CD4-positive, alpha-beta T cell treated with Interleukin-6 at 100 ng/mL for 8 hours (primary cell): ENCODE measurements around the gene PLA2R1.

ENCODE experiments used
- DNase-seq: peaks from one replicate; pipeline ENCODE4 v3.0.0-alpha.2; 2020; ENCODE audit warnings: mixed read lengths, low spot score

Gene PLA2R1

GRCh38 chr2:159894145-159894838 is 168.1 kb downstream of the PLA2R1 start:
- DNase-seq = no peak

- DNase-seq = no peak
Measured at GRCh38 chr2:159892990-159893810, 169.2 kb downstream of the PLA2R1 start.

- no peak for DNase-seq
Measured at GRCh38 chr2:159891917-159892730, 170.3 kb downstream of the PLA2R1 start.

- DNase-seq = no peak
Measured at GRCh38 chr2:159891267-159891588, 171.2 kb downstream of the PLA2R1 start.

- no peak for DNase-seq
Measured at GRCh38 chr2:159890551-159891266, 171.7 kb downstream of the PLA2R1 start.

GRCh38 chr2:159882130-159882745 is 180.2 kb downstream of the PLA2R1 start:
- no peak for DNase-seq
